Activated CD4-positive, alpha-beta T cell treated with anti-CD3 and anti-CD28 coated beads for 36 hours (primary cell): Measurements from ENCODE around the gene BAZ1B. TPM values are rescaled to one million over a fixed set of nuclear protein-coding genes. Genes with fewer than 3 reads are reported as not detected.
"Not testable (repeated sequence)": the region's sequence is repeated elsewhere in the genome, so short reads cannot be mapped to it uniquely, and the experiment has no call there.

Experiments used
- ATAC-seq: fragments of 200-7000 bp; cut with Tn5 transposase; one replicate; pipeline ENCODE4 v1.10.0; 2021; ENCODE audit warnings: mild to moderate bottlenecking, moderate library complexity
- CTCF ChIA-PET: fragments of 350-600 bp; sonication (Branson Sonifier 250); formaldehyde crosslinking; loops from one replicate; lab custom pipeline; 2021; ENCODE audit warnings: antibody characterized with exemption; lab: Charles Lee
- POLR2A ChIA-PET: fragments of 350-600 bp; sonication (Branson Sonifier 250); formaldehyde crosslinking; loops from one replicate; lab custom pipeline; 2021; ENCODE audit warnings: antibody characterized with exemption, inconsistent platforms; lab: Charles Lee
- DNase-seq: peaks from one replicate; pipeline ENCODE4 v3.0.0-alpha.2; 2020
- H3K27ac Mint-ChIP-seq: one replicate; pipeline ENCODE4 v1.8.0; 2021; ENCODE audit warnings: mixed read lengths
- H3K27me3 Mint-ChIP-seq: one replicate; pipeline ENCODE4 v1.8.0; 2021; ENCODE audit warnings: mixed read lengths
- H3K36me3 Mint-ChIP-seq: one replicate; pipeline ENCODE4 v1.8.0; 2021; ENCODE audit warnings: low read depth, mixed read lengths
- H3K4me1 Mint-ChIP-seq: one replicate; pipeline ENCODE4 v1.8.0; 2021; ENCODE audit warnings: mixed read lengths
- H3K4me3 Mint-ChIP-seq: one replicate; pipeline ENCODE4 v1.8.0; 2021; ENCODE audit warnings: mild to moderate bottlenecking, moderate library complexity, mixed read lengths
- H3K9me3 Mint-ChIP-seq: one replicate; pipeline ENCODE4 v1.8.0; 2021; ENCODE audit warnings: low read depth, mixed read lengths
- intact Hi-C, 2 experiments: fragments of 100-400 bp; cut with DNase I in 1 of 2; cut with micrococcal nuclease in 1 of 2; formaldehyde crosslinking; loops; one replicate each; pipeline versions ENCODE4 v1.14.2 to v1.15.1; 2022 to 2024; cut with DNase I, micrococcal nuclease
- total RNA-seq, 2 experiments: library from RNA; stranded (reverse); gene quantifications; one replicate each; pipeline ENCODE4 v1.2.3, GENCODE V29; 2021

The BAZ1B gene
- total RNA-seq, 2 experiments from 2014 or later, result 90.2 to 98.6 TPM

DNA sequence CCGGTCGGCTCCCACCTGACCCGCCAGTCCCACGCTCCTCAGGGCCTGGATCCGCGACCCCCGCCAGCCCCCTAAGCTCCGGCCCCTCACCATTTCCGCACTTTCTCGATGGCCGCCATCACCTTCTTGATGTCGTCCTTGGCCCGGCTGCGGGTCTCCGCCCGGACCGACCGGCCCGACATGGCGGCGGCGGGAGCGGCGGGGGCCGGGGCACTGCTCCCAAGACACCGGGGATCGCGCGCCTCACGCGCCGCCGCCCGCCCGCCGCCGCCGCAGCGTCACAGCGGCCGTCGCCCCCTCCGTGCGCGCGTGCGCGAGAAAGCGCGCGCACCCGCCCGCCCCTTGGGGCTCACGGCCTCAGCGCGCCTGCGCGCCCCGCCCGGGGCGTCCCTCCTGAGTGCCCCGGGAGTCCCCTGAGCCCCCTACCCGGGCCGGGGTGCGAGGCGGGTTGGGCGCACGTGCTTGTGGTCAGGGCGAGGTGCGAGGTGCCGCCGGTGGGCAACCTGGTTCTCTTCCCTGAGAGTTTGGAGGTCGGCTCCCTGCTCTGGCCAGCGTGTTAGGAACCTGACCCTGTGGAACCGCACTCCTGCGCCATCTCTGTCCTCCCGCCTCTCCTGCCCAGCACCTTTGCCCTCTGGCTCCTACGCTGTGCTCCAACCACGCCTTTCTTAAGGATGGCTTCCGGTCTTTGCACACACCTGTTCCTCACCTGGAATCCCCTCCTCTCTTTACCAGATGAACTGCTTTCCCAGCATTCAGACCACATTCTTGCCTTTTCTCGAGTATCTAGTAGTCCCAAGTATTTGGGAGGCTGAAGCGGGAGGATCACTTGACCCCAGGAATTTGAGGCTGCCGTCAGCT, 35.5 kb upstream of the BAZ1B start, which contains the start of gene BCL7B:
Gene BCL7B, minus strand, starts transcription at position 294 of the 861 bp plus-strand sequence. Its CDS starts 112 bp downstream, at position 182.
- DNase-seq (peak; percentile 85), ATAC-seq (peak; percentile 63)
- H3K27ac Mint-ChIP-seq, result peak within 1 kb of the TSS; percentile 96
- peaks cover 35% of the 10 kb centered on the region for H3K4me1 Mint-ChIP-seq
- H3K36me3 Mint-ChIP-seq, result peaks cover 22% of the 10 kb centered on the region
- no peaks in the 10 kb centered on the region for H3K9me3 Mint-ChIP-seq
- peak within 1 kb of the TSS; percentile 93 for H3K4me3 Mint-ChIP-seq
- no peaks in the 10 kb centered on the region for H3K27me3 Mint-ChIP-seq
- ChIA-PET POLR2A (interaction anchor here (0.8 to 1.9 kb wide), 3 partner anchors 9 to 36 kb away, joined by 3 to 16 read pairs (median 6); partner anchors contain the start of gene BAZ1B), CTCF (interaction anchor here (0.5 to 1.1 kb wide), 5 partner anchors 9 to 296 kb away, joined by 3 to 4 read pairs (median 3); no protein-coding TSS in a partner anchor)
- intact Hi-C loops, result loop anchor here (1.0 to 2.0 kb wide), 13 partner anchors 21 to 728 kb away; partner anchors contain the start of genes BAZ1B (in 2 of the 2), BUD23 (in 2 of the 2), DNAJC30 (in 2 of the 2) and TBL2 (in 2 of the 2)

DNA sequence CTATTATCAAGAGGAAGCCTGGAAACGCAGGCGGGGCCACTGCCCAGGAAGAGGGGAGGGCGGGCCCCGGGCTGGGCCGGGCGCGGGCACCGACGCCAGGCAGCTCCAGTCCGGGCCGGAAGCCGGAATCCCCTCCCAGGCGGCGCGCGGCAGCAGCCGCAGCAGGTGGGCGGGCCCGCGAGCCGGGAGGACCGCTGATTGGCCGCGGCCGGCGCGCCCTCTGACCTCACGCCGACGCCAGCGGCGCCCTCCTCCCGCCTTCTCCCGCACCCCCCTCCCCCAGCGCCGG, 35.0 kb upstream of the BAZ1B start:
- ChIA-PET POLR2A (interaction anchor here (0.5 to 1.9 kb wide), 8 partner anchors 9 to 617 kb away, joined by 3 to 16 read pairs (median 3); partner anchors contain the start of genes BAZ1B and TBL2), CTCF (interaction anchor here (0.5 to 1.2 kb wide), 5 partner anchors 9 to 191 kb away, joined by 3 to 4 read pairs (median 3); no protein-coding TSS in a partner anchor)
- Mint-ChIP-seq H3K4me3 (peak overlapping the region; percentile 93), H3K27me3 (no peaks in the 10 kb centered on the region), H3K36me3 (peaks cover 28% of the 10 kb centered on the region), H3K4me1 (peaks cover 35% of the 10 kb centered on the region), H3K27ac (peak overlapping the region; percentile 91), H3K9me3 (no peaks in the 10 kb centered on the region)
- ATAC-seq (peak; percentile 92), DNase-seq (peak; percentile 95)
- intact Hi-C loops, result loop anchor here (1.0 to 2.0 kb wide), 13 partner anchors 21 to 728 kb away; partner anchors contain the start of genes BAZ1B (in 2 of the 2), BUD23 (in 2 of the 2), DNAJC30 (in 2 of the 2) and TBL2 (in 2 of the 2)

GRCh38 chr7:73556208-73557107, 34.4 kb upstream of the BAZ1B start:
- intact Hi-C loops, result loop anchor here (1.0 to 2.0 kb wide), 13 partner anchors 22 to 727 kb away; partner anchors contain the start of genes BAZ1B (in 2 of the 2), BUD23 (in 2 of the 2), DNAJC30 (in 2 of the 2) and TBL2 (in 2 of the 2)
- ChIA-PET POLR2A (interaction anchor here (0.5 to 1.9 kb wide), 9 partner anchors 10 to 617 kb away, joined by 3 to 16 read pairs (median 3); partner anchors contain the start of genes BAZ1B and TBL2), CTCF (interaction anchor here (0.6 to 1.2 kb wide), 4 partner anchors 10 to 34 kb away, joined by 3 to 4 read pairs (median 4); no protein-coding TSS in a partner anchor)
- no peaks in the 10 kb centered on the region for H3K9me3 Mint-ChIP-seq
- DNase-seq (no peak), ATAC-seq (no peak)
- H3K36me3 Mint-ChIP-seq, result peaks cover 29% of the 10 kb centered on the region
- peaks cover 35% of the 10 kb centered on the region for H3K4me1 Mint-ChIP-seq
- peak overlapping the region; percentile 93 for H3K4me3 Mint-ChIP-seq
- peak overlapping the region; percentile 84 for H3K27ac Mint-ChIP-seq
- H3K27me3 Mint-ChIP-seq, result no peaks in the 10 kb centered on the region

GRCh38 chr7:73555411-73555982, 33.4 kb upstream of the BAZ1B start:
- H3K27ac Mint-ChIP-seq, result peak overlapping the region; percentile 78
- POLR2A ChIA-PET, result interaction anchor here (1.9 kb wide), 1 partner anchor 33 kb away, joined by 16 read pairs; the partner anchor contains the start of gene BAZ1B
- peak overlapping the region; percentile 93 for H3K4me3 Mint-ChIP-seq
- peaks cover 34% of the 10 kb centered on the region for H3K36me3 Mint-ChIP-seq
- intact Hi-C loops, result no loop called here
- CTCF ChIA-PET, result no interaction called here
- DNase-seq (no peak), ATAC-seq (no peak)
- H3K27me3 Mint-ChIP-seq, result no peaks in the 10 kb centered on the region
- H3K4me1 Mint-ChIP-seq, result peaks cover 34% of the 10 kb centered on the region
- no peaks in the 10 kb centered on the region for H3K9me3 Mint-ChIP-seq

DNA sequence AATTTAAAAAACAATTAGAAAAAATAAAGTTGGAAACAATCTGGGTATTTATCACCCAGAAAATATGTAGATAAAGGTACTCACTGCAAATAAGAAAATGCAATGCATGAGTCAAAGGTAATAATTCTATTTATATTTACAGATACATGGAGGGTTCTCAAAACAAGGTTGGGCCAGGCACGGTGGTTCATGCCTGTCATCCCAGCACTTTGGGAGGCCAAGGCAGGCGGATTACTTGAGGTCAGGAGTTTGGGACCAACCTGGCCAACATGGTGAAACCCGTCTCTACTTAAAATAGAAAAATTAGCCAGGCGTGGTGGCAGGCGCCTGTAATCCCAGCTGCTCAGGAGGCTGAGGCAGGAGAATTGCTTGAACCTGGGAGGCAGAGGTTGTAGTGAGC, 28.0 kb upstream of the BAZ1B start:
- POLR2A ChIA-PET, result interaction anchor here (1.0 kb wide), 1 partner anchor 24 kb away, joined by 3 read pairs; no protein-coding TSS in a partner anchor
- Mint-ChIP-seq H3K36me3 (peaks cover 39% of the 10 kb centered on the region), H3K4me1 (peaks cover 29% of the 10 kb centered on the region)
- CTCF ChIA-PET, intact Hi-C loops, H3K27ac Mint-ChIP-seq, DNase-seq, H3K9me3 Mint-ChIP-seq, ATAC-seq, H3K27me3 Mint-ChIP-seq, H3K4me3 Mint-ChIP-seq: not testable (repeated sequence)

GRCh38 chr7:73549176-73549575, 27.1 kb upstream of the BAZ1B start:
- ATAC-seq (no peak), DNase-seq (no peak)
- ChIA-PET CTCF (interaction anchor here (1.0 kb wide), 1 partner anchor 39 kb away, joined by 3 read pairs; no protein-coding TSS in a partner anchor), POLR2A (interaction anchor here (1.0 kb wide), 1 partner anchor 23 kb away, joined by 3 read pairs; no protein-coding TSS in a partner anchor)
- Mint-ChIP-seq H3K9me3 (no peaks in the 10 kb centered on the region), H3K4me3 (no peak overlapping the region), H3K27me3 (no peaks in the 10 kb centered on the region), H3K27ac (peak overlapping the region; percentile 74), H3K36me3 (peaks cover 32% of the 10 kb centered on the region), H3K4me1 (peaks cover 21% of the 10 kb centered on the region)
- intact Hi-C loops, result no loop called here

- no peaks in the 10 kb centered on the region for H3K9me3 Mint-ChIP-seq
- CTCF ChIA-PET, result interaction anchor here (0.6 to 1.0 kb wide), 4 partner anchors 12 to 224 kb away, joined by 3 to 5 read pairs (median 4); no protein-coding TSS in a partner anchor
- H3K27me3 Mint-ChIP-seq, result no peaks in the 10 kb centered on the region
- H3K27ac Mint-ChIP-seq, result no peak overlapping the region
- POLR2A ChIA-PET, result interaction anchor here (0.6 kb wide), 1 partner anchor 12 kb away, joined by 3 read pairs; no protein-coding TSS in a partner anchor
- H3K4me3 Mint-ChIP-seq, result no peak overlapping the region
- DNase-seq, result no peak
- no peak for ATAC-seq
- H3K4me1 Mint-ChIP-seq, result peaks cover 22% of the 10 kb centered on the region
- intact Hi-C loops, result no loop called here
- H3K36me3 Mint-ChIP-seq, result peaks cover 34% of the 10 kb centered on the region
These were observed 25.7 kb upstream of the BAZ1B start for GRCh38 chr7:73547841-73548240.

- ATAC-seq (no peak), DNase-seq (no peak)
- peaks cover 21% of the 10 kb centered on the region for H3K4me1 Mint-ChIP-seq
- no peak overlapping the region for H3K4me3 Mint-ChIP-seq
- CTCF ChIA-PET, result no interaction called here
- intact Hi-C loops, result no loop called here
- peaks cover 34% of the 10 kb centered on the region for H3K36me3 Mint-ChIP-seq
- H3K9me3 Mint-ChIP-seq, result no peaks in the 10 kb centered on the region
- H3K27me3 Mint-ChIP-seq, result no peaks in the 10 kb centered on the region
- H3K27ac Mint-ChIP-seq, result no peak overlapping the region
- POLR2A ChIA-PET, result interaction anchor here (0.6 kb wide), 1 partner anchor 22 kb away, joined by 3 read pairs; the partner anchor contains the start of gene BAZ1B
These were observed 22.6 kb upstream of the BAZ1B start for GRCh38 chr7:73544678-73545077.

DNA sequence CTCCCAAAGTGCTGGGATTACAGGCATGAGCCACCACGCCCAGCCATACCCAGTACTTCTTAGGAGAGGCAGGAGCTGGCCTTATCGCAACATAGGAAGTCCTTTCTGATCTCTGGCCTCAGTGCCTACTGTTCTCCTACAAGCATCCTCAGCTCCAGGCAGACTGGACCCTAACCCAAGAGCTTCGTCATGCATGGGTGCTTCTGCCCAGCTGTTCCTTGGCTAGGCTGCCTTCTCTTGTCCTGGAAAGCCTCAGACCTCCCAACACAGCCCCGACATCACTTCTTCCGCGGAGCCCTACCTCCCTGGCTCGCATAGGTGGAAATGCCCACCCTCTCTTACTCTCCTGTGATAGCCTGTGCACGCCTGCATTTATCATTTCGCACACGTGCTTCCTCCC, 19.6 kb upstream of the BAZ1B start:
- intact Hi-C loops, result no loop called here
- POLR2A ChIA-PET, result interaction anchor here (0.5 kb wide), 1 partner anchor 12 kb away, joined by 3 read pairs; no protein-coding TSS in a partner anchor
- H3K4me1 Mint-ChIP-seq, result peaks cover 5% of the 10 kb centered on the region
- no peaks in the 10 kb centered on the region for H3K27me3 Mint-ChIP-seq
- no peaks in the 10 kb centered on the region for H3K9me3 Mint-ChIP-seq
- CTCF ChIA-PET, result no interaction called here
- DNase-seq (no peak), ATAC-seq (no peak)
- H3K36me3 Mint-ChIP-seq, result peaks cover 47% of the 10 kb centered on the region
- no peak overlapping the region for H3K27ac Mint-ChIP-seq
- no peak overlapping the region for H3K4me3 Mint-ChIP-seq

DNA sequence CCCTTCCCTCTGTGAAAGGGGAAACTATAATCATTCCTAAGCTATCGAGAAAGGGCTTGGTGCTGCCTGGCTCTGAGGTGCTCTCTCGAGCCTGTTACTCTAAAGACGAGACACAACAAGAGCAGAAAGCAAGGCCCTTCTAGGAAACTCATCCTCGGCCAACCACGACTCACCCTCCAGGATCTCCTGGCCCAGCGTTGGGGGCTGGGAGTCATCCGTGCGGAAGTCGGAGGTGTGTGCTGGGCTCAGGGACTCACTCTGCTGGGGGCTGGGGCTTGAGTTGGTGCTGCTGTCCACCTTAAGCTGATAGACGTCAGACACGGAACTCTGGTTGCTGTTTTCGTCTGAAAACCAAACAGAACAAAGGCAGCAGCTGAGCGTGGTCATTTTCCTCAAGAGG, 17.6 kb upstream of the BAZ1B start:
- CTCF ChIA-PET, result interaction anchor here (1.0 kb wide), 1 partner anchor 195 kb away, joined by 3 read pairs; no protein-coding TSS in a partner anchor
- H3K27ac Mint-ChIP-seq, result no peak overlapping the region
- DNase-seq, result no peak
- H3K4me1 Mint-ChIP-seq, result peaks cover 3% of the 10 kb centered on the region
- POLR2A ChIA-PET, result no interaction called here
- no peak overlapping the region for H3K4me3 Mint-ChIP-seq
- no peaks in the 10 kb centered on the region for H3K27me3 Mint-ChIP-seq
- no peak for ATAC-seq
- H3K9me3 Mint-ChIP-seq, result no peaks in the 10 kb centered on the region
- intact Hi-C loops, result no loop called here
- peaks cover 51% of the 10 kb centered on the region for H3K36me3 Mint-ChIP-seq
